GM23338 (cell line): ENCODE measurements around the gene IFITM10. TPM values are rescaled to one million over a fixed set of nuclear protein-coding genes. Genes with fewer than 3 reads are reported as not detected.
A peak's percentile ranks its signal among the peaks of the same experiment; 100 is the strongest.

Experiments used
- ATAC-seq: fragments of 200-7000 bp; cut with Tn5 transposase; 3 replicates; pipeline ENCODE4 v1.9.1; 2020
- DNase-seq: peaks from one replicate; pipeline ENCODE4 v3.0.0-alpha.2; 2015; ENCODE audit warnings: low spot score
- H2AFZ ChIP-seq: fragments of 200-600 bp; sonication (generic); 2 replicates; pipeline ENCODE4 v1.8.0; 2016; ENCODE audit warnings: antibody characterized with exemption, mild to moderate bottlenecking, moderate library complexity
- H3F3A ChIP-seq: fragments of 200-600 bp; sonication (generic); replicated peaks from 2 replicates; pipeline ENCODE4 v1.8.0; 2017; ENCODE audit warnings: antibody characterized with exemption, mixed run types, low read depth
- H3K27ac ChIP-seq: fragments of 200-600 bp; sonication (generic); 2 replicates; pipeline ENCODE4 v1.6.1; 2016; ENCODE audit warnings: low read depth
- H3K27me3 ChIP-seq: fragments of 200-600 bp; sonication (generic); 2 replicates; pipeline ENCODE4 v1.8.0; 2016; ENCODE audit warnings: mild to moderate bottlenecking, mixed run types, moderate library complexity; ENCODE audit not compliant: insufficient read depth
- H3K36me3 ChIP-seq: fragments of 200-600 bp; sonication (generic); 2 replicates; pipeline ENCODE4 v1.8.0; 2016; ENCODE audit warnings: mild to moderate bottlenecking; ENCODE audit not compliant: insufficient read depth
- H3K4me1 ChIP-seq: fragments of 200-600 bp; sonication (generic); 2 replicates; pipeline ENCODE4 v1.8.0; 2016; ENCODE audit warnings: mild to moderate bottlenecking, moderate library complexity; ENCODE audit not compliant: insufficient read depth
- H3K4me2 ChIP-seq: fragments of 200-600 bp; sonication (generic); 2 replicates; pipeline ENCODE4 v1.7.1; 2017; ENCODE audit warnings: mixed run types
- H3K4me3 ChIP-seq: fragments of 200-600 bp; sonication (generic); 2 replicates; pipeline ENCODE4 v1.6.1; 2016; ENCODE audit warnings: mixed run types
- H3K79me2 ChIP-seq: fragments of 200-600 bp; sonication (generic); replicated peaks from 2 replicates; pipeline ENCODE4 v1.8.0; 2017; ENCODE audit warnings: mild to moderate bottlenecking; ENCODE audit not compliant: insufficient read depth
- H3K9me2 ChIP-seq: fragments of 200-600 bp; sonication (generic); 2 replicates; pipeline ENCODE4 v1.8.0; 2017; ENCODE audit not compliant: insufficient read depth
- H4K20me1 ChIP-seq: fragments of 200-600 bp; sonication (generic); replicated peaks from 2 replicates; pipeline ENCODE4 v1.8.0; 2017; ENCODE audit warnings: mild to moderate bottlenecking; ENCODE audit not compliant: insufficient read depth
- H3K27ac Mint-ChIP-seq: 2 replicates; pipeline ENCODE4 v1.8.0; 2020; ENCODE audit warnings: inconsistent platforms, mild to moderate bottlenecking, moderate library complexity, mixed read lengths
- H3K27me3 Mint-ChIP-seq: 3 replicates; pipeline ENCODE4 v1.8.0; 2022; ENCODE audit warnings: low read depth, mild to moderate bottlenecking, moderate library complexity, mixed read lengths, inconsistent platforms; ENCODE audit not compliant: insufficient read depth, poor library complexity
- H3K36me3 Mint-ChIP-seq: 3 replicates; pipeline ENCODE4 v1.8.0; 2021; ENCODE audit warnings: low read depth, mild to moderate bottlenecking, inconsistent platforms, moderate library complexity, mixed read lengths
- H3K4me1 Mint-ChIP-seq: 3 replicates; pipeline ENCODE4 v1.8.0; 2020; ENCODE audit warnings: mild to moderate bottlenecking, inconsistent platforms, mixed read lengths
- H3K4me3 Mint-ChIP-seq: 3 replicates; pipeline ENCODE4 v1.8.0; 2021; ENCODE audit warnings: moderate library complexity, mild to moderate bottlenecking, inconsistent platforms, mixed read lengths
- H3K9me3 Mint-ChIP-seq: 3 replicates; pipeline ENCODE4 v1.8.0; 2020; ENCODE audit warnings: moderate library complexity, mild to moderate bottlenecking, inconsistent platforms, mixed read lengths
- CREB1 ChIP-seq: fragments of 250-450 bp; sonication (Bioruptor Pico); IDR thresholded peaks from 2 replicates; pipeline ENCODE4 v1.5.0; 2020; ENCODE audit warnings: low read depth, mild to moderate bottlenecking, moderate library complexity
- EZH2phosphoT487 ChIP-seq: fragments of 200-600 bp; sonication (generic); IDR thresholded peaks from one replicate; pipeline ENCODE4 v1.8.1; 2018; ENCODE audit warnings: antibody characterized with exemption; ENCODE audit not compliant: unreplicated experiment
- JUNB ChIP-seq: IDR thresholded peaks from one replicate; pipeline ENCODE4 v1.6.1; 2016; ENCODE audit warnings: antibody characterized with exemption; ENCODE audit not compliant: unreplicated experiment
- NANOG ChIP-seq: IDR thresholded peaks from 2 replicates; pipeline ENCODE4 v1.6.1; 2016; ENCODE audit warnings: antibody characterized with exemption, borderline replicate concordance
- POLR2AphosphoS5 ChIP-seq: IDR thresholded peaks from 2 replicates; pipeline ENCODE4 v1.6.1; 2016; ENCODE audit warnings: antibody characterized with exemption, low read depth
- STAT1 ChIP-seq: IDR thresholded peaks from one replicate; pipeline ENCODE4 v1.6.1; 2016; ENCODE audit warnings: antibody characterized with exemption; ENCODE audit not compliant: unreplicated experiment
- ZNF114 ChIP-seq: fragments of 250-450 bp; sonication (Bioruptor Pico); IDR thresholded peaks from 2 replicates; pipeline ENCODE4 v1.5.0; 2020; ENCODE audit warnings: mild to moderate bottlenecking, moderate library complexity
- ZNF331 ChIP-seq: fragments of 250-450 bp; sonication (Bioruptor Pico); IDR thresholded peaks from 2 replicates; pipeline ENCODE4 v1.5.0; 2020; ENCODE audit warnings: low read depth, mild to moderate bottlenecking, moderate library complexity
- polyA plus RNA-seq: library from polyadenylated mRNA; unstranded; fragments of >200 nt; fragmentation: Nextera tagmentation; extraction: Ambion mirVana; gene quantifications from 2 replicates; pipeline ENCODE4 v1.2.1, GENCODE V29; 2016
- total RNA-seq: library from RNA; depleted of rRNA; stranded (reverse); fragments of >200 nt; shearing (Covaris generic); gene quantifications from 2 replicates; pipeline ENCODE4 v1.2.3, GENCODE V29; 2014
- TF ChIP-seq, protein P1 (sequence below): IDR thresholded peaks from 2 replicates; pipeline ENCODE4 v1.6.1; 2016; ENCODE audit warnings: antibody characterized with exemption
- TF ChIP-seq, protein P2 (sequence below): IDR thresholded peaks from one replicate; pipeline ENCODE4 v1.6.1; 2018; ENCODE audit warnings: antibody characterized with exemption; ENCODE audit not compliant: unreplicated experiment

IFITM10 gene
- total and polyA plus RNA-seq, 2 experiments from 2014 or later: 0.06 TPM; not detected in 1

DNA sequence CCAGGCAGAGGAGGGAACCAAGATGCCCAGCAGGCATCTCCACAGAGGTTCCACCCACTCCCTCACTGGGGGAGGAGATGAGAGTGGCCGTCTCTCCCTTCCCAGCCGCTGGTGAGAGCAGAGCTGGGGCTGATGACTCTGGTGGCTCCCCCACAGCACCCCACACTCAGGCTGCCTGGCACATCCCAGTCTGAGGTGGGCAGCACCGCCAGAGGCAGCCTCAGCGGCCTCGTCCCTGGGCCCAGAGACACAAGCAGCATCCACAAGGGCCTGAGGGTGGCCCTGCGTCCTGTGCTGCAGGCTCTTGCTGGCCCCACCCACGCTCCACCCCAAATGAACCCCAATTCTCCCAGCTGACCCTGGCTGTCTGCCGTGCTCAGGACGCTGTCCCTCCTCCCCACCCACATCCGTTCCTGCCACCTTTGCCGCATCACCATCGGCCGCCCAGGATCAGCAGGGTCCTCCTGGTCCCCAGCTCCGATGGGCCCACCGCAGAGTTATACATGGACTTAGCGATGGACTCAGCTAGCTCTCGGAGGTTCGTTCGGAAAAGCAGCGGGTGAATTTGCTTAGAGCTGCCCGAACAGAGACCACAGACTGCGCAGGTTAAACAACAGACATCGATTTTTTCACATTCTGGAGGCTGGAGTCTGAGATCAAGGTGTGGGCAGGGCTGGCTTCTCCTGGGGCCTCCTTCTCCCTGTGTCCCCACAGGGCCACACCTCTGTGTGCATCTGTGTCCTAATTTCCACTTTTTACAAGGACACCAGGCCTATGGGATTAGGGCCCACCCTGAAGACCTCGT, 33.5 kb upstream of the IFITM10 start:
- no peaks in the 10 kb centered on the region for H4K20me1 ChIP-seq
- no peak overlapping the region for H3K27ac ChIP-seq
- H3K4me2 ChIP-seq: no peak overlapping the region
- no peaks in the 10 kb centered on the region for H3K27me3 ChIP-seq
- Mint-ChIP-seq H3K27me3 (peaks cover 13% of the 10 kb centered on the region), H3K4me3 (no peak overlapping the region), H3K36me3 (no peaks in the 10 kb centered on the region), H3K9me3 (no peaks in the 10 kb centered on the region), H3K27ac (no peak overlapping the region), H3K4me1 (peaks cover 2% of the 10 kb centered on the region; the same call in 1 of the 3 replicates)
- ATAC-seq: no peak
- no peak overlapping the region for H2AFZ ChIP-seq
- no peaks in the 10 kb centered on the region for H3K9me2 ChIP-seq
- no peak for DNase-seq
- H3K36me3 ChIP-seq: no peaks in the 10 kb centered on the region
- H3F3A ChIP-seq: no peaks in the 10 kb centered on the region
- no peak overlapping the region for H3K4me3 ChIP-seq
- TF ChIP-seq EZH2phosphoT487: no peak
- TF ChIP-seq ZNF331 (CRISPR knock-in tag): no peak
- no peak for TF ChIP-seq STAT1
- TF ChIP-seq, protein P1, sequence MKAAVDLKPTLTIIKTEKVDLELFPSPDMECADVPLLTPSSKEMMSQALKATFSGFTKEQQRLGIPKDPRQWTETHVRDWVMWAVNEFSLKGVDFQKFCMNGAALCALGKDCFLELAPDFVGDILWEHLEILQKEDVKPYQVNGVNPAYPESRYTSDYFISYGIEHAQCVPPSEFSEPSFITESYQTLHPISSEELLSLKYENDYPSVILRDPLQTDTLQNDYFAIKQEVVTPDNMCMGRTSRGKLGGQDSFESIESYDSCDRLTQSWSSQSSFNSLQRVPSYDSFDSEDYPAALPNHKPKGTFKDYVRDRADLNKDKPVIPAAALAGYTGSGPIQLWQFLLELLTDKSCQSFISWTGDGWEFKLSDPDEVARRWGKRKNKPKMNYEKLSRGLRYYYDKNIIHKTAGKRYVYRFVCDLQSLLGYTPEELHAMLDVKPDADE: no peak
- TF ChIP-seq CREB1 (CRISPR knock-in tag): no peak
- no peak for TF ChIP-seq NANOG
- TF ChIP-seq POLR2AphosphoS5: no peak
- TF ChIP-seq JUNB: no peak
- no peaks in the 10 kb centered on the region for H3K4me1 ChIP-seq
- H3K79me2 ChIP-seq: no peaks in the 10 kb centered on the region

DNA sequence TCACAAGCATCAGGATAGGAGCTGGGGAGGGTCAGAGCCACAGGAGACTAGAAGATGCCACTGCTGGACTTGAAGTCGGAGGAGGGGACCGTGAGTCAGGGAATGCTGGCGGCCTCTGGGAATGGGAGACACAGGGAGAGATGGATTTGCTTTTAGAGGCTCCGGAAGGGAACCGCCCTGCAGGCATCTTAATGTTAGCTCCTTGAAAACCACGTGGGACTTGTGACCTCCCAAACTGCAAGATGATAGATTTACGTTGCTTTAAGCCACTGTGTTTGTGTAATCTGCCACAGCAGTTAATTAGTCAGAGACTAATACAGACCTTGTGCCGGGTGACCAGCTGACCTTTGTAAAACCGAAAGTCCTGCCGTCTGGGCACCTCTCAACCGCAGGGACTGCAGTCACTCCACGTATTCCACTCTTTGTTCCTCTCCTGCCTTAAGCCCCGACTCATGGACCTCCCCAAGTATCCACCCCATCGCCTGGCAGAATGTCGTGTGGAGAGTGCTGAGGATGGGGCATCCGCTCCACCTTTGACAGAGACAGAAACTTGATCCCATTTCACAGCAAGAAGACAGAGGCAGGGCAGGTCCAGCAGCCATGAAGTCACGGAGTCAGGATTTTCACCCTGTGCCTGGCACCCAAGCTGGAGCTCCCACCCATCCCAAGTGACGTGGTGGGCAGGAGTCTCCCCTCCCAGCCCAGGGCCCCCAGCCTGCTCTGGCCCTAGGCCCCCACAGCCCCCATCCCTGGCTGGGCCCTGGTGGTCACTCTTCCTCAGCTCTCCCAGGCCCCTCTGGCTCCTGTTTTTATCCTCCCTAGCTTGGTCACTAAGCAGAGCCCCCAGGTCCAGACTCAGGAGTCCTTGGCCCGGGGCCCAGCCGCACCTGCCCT, 32.7 kb upstream of the IFITM10 start:
- Histone ChIP-seq H4K20me1 (no peaks in the 10 kb centered on the region), H3K4me2 (no peak overlapping the region), H3K4me3 (no peak overlapping the region), H2AFZ (peak overlapping the region; percentile 32; the same call in 1 of the 2 replicates), H3K4me1 (no peaks in the 10 kb centered on the region), H3K36me3 (no peaks in the 10 kb centered on the region), H3K79me2 (no peaks in the 10 kb centered on the region), H3K27me3 (no peaks in the 10 kb centered on the region), H3F3A (no peaks in the 10 kb centered on the region), H3K27ac (no peak overlapping the region), H3K9me2 (no peaks in the 10 kb centered on the region)
- peaks cover 13% of the 10 kb centered on the region for H3K27me3 Mint-ChIP-seq
- no peak for DNase-seq
- TF ChIP-seq ZNF114 (no peak), JUNB (no peak), CREB1 (CRISPR knock-in tag) (no peak)
- TF ChIP-seq, protein P2, sequence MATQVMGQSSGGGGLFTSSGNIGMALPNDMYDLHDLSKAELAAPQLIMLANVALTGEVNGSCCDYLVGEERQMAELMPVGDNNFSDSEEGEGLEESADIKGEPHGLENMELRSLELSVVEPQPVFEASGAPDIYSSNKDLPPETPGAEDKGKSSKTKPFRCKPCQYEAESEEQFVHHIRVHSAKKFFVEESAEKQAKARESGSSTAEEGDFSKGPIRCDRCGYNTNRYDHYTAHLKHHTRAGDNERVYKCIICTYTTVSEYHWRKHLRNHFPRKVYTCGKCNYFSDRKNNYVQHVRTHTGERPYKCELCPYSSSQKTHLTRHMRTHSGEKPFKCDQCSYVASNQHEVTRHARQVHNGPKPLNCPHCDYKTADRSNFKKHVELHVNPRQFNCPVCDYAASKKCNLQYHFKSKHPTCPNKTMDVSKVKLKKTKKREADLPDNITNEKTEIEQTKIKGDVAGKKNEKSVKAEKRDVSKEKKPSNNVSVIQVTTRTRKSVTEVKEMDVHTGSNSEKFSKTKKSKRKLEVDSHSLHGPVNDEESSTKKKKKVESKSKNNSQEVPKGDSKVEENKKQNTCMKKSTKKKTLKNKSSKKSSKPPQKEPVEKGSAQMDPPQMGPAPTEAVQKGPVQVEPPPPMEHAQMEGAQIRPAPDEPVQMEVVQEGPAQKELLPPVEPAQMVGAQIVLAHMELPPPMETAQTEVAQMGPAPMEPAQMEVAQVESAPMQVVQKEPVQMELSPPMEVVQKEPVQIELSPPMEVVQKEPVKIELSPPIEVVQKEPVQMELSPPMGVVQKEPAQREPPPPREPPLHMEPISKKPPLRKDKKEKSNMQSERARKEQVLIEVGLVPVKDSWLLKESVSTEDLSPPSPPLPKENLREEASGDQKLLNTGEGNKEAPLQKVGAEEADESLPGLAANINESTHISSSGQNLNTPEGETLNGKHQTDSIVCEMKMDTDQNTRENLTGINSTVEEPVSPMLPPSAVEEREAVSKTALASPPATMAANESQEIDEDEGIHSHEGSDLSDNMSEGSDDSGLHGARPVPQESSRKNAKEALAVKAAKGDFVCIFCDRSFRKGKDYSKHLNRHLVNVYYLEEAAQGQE: no peak
- H3K27ac Mint-ChIP-seq: no peak overlapping the region
- H3K36me3 Mint-ChIP-seq: no peaks in the 10 kb centered on the region
- peaks cover 2% of the 10 kb centered on the region; the same call in 1 of the 3 replicates for H3K4me1 Mint-ChIP-seq
- no peaks in the 10 kb centered on the region for H3K9me3 Mint-ChIP-seq
- no peak for ATAC-seq
- no peak overlapping the region for H3K4me3 Mint-ChIP-seq
